ENCODE results near the gene PPP6R3.

- TF ChIP-seq TAF1 (IDR thresholded peaks at IDR 0.05; ENCODE audit: borderline replicate concordance, low read depth, low read length) (no peak), MXI1 (IDR thresholded peaks at IDR 0.05; ENCODE audit: low read depth, low read length) (no peak), POLR2AphosphoS5 (IDR thresholded peaks at IDR 0.05; ENCODE audit: low read depth, low read length) (no peak), CHD2 (IDR thresholded peaks at IDR 0.05; ENCODE audit: low read length, partially characterized antibody) (no peak), CTCF (IDR thresholded peaks at IDR 0.05) (no peak), MAX (IDR thresholded peaks at IDR 0.05; ENCODE audit: low read depth) (no peak), EZH2phosphoT487 (IDR thresholded peaks at IDR 0.05; ENCODE audit: borderline replicate concordance, low read depth) (no peak), RCOR1 (IDR thresholded peaks at IDR 0.05; ENCODE audit: low read length) (no peak), RFX5 (IDR thresholded peaks at IDR 0.05; ENCODE audit: low read length) (no peak), NFIC (IDR thresholded peaks at IDR 0.05; ENCODE audit: borderline replicate concordance) (no peak), MEF2A (IDR thresholded peaks at IDR 0.05; ENCODE audit: borderline replicate concordance, low read depth) (no peak), JUND (IDR thresholded peaks at IDR 0.05) (no peak)
These were observed 30.9 kb upstream of the PPP6R3 start for GRCh38 chr11:68429661-68430060.

All from SK-N-SH (cell line).